Mesenchymal stem cell (in vitro differentiated cells and primary cell): ENCODE measurements around the gene PDZD2.

ENCODE experiments used
- DNase-seq: peaks from one replicate; pipeline ENCODE4 v3.0.0-alpha.2; 2013
- H2AFZ ChIP-seq: one replicate; pipeline ENCODE4 v1.6.1; 2013; ENCODE audit warnings: low read depth, mild to moderate bottlenecking, control low read depth, inconsistent platforms, low read length, moderate library complexity
- H2AK5ac ChIP-seq: 2 replicates; pipeline ENCODE4 v1.6.1; 2013; ENCODE audit warnings: low read length, moderate library complexity, mild to moderate bottlenecking, inconsistent platforms; ENCODE audit not compliant: severe bottlenecking
- H2BK120ac ChIP-seq: one replicate; pipeline ENCODE4 v1.6.1; 2013; ENCODE audit warnings: low read depth, mild to moderate bottlenecking, inconsistent platforms, low read length, moderate library complexity
- H2BK12ac ChIP-seq, 2 experiments: one replicate each; pipeline ENCODE4 v1.6.1; 2013; ENCODE audit warnings: inconsistent platforms in 2 of 2, low read length in 2 of 2, mild to moderate bottlenecking in 2 of 2, moderate library complexity in 2 of 2, control low read depth in 1 of 2
- H2BK15ac ChIP-seq: one replicate; pipeline ENCODE4 v1.6.1; 2013; ENCODE audit warnings: mild to moderate bottlenecking, low read depth, inconsistent platforms; ENCODE audit not compliant: poor library complexity, severe bottlenecking
- H2BK5ac ChIP-seq: 2 replicates; pipeline ENCODE4 v1.6.1; 2013; ENCODE audit warnings: low read depth, mild to moderate bottlenecking, low read length, control low read depth, inconsistent platforms; ENCODE audit not compliant: poor library complexity, severe bottlenecking
- H3K14ac ChIP-seq, 2 experiments: one replicate each; pipeline ENCODE4 v1.6.1; 2013; ENCODE audit warnings: inconsistent platforms in 2 of 2, low read length in 2 of 2, control low read depth in 1 of 2, mild to moderate bottlenecking in 1 of 2, moderate library complexity in 1 of 2
- H3K18ac ChIP-seq, 2 experiments: one replicate each; pipeline ENCODE4 v1.6.1; 2013; ENCODE audit warnings: inconsistent platforms in 2 of 2, low read length in 2 of 2, control low read depth in 1 of 2, low read depth in 1 of 2, mild to moderate bottlenecking in 1 of 2
- H3K23ac ChIP-seq, 2 experiments: one replicate each; pipeline ENCODE4 v1.6.1; 2013; ENCODE audit warnings: inconsistent platforms in 2 of 2, low read length in 2 of 2, mild to moderate bottlenecking in 2 of 2, moderate library complexity in 2 of 2, control low read depth in 1 of 2
- H3K27ac ChIP-seq: 2 replicates; pipeline ENCODE4 v1.5.1; 2013; ENCODE audit warnings: mild to moderate bottlenecking, moderate library complexity, low read length, control low read depth, inconsistent platforms; ENCODE audit not compliant: poor library complexity, severe bottlenecking
- H3K27me3 ChIP-seq, 2 experiments: 2 replicates each; pipeline versions ENCODE4 v1.6.1 to v1.7.0; 2013; ENCODE audit warnings: low read length in 2 of 2, mild to moderate bottlenecking in 2 of 2, moderate library complexity in 2 of 2, control low read depth in 1 of 2, inconsistent platforms in 1 of 2; ENCODE audit not compliant: control insufficient read depth in 1 of 2, insufficient read depth in 1 of 2
- H3K36me3 ChIP-seq, 2 experiments: 2 replicates each; pipeline versions ENCODE4 v1.6.1 to v1.7.0; 2013; ENCODE audit warnings: low read length in 2 of 2, control low read depth in 1 of 2, inconsistent platforms in 1 of 2, low read depth in 1 of 2, mild to moderate bottlenecking in 1 of 2; ENCODE audit not compliant: insufficient read depth in 2 of 2, control insufficient read depth in 1 of 2
- H3K4ac ChIP-seq, 2 experiments: one replicate each; pipeline ENCODE4 v1.6.1; 2013; ENCODE audit warnings: inconsistent platforms in 2 of 2, low read length in 2 of 2, mild to moderate bottlenecking in 2 of 2, moderate library complexity in 2 of 2, control low read depth in 1 of 2, low read depth in 1 of 2
- H3K4me1 ChIP-seq: 2 replicates; pipeline ENCODE4 v1.6.1; 2013; ENCODE audit warnings: low read depth, low read length, control low read depth; ENCODE audit not compliant: control insufficient read depth, insufficient read depth
- H3K4me2 ChIP-seq: 2 replicates; pipeline ENCODE4 v1.6.1; 2013; ENCODE audit warnings: low read length, mild to moderate bottlenecking, inconsistent platforms; ENCODE audit not compliant: poor library complexity, severe bottlenecking
- H3K4me3 ChIP-seq, 2 experiments: 2 replicates each; pipeline versions ENCODE4 v1.5.1 to v1.7.0; 2013; ENCODE audit warnings: low read length in 2 of 2, mild to moderate bottlenecking in 2 of 2, control low read depth in 1 of 2, low read depth in 1 of 2; ENCODE audit not compliant: insufficient read depth in 1 of 2
- H3K79me1 ChIP-seq: replicated peaks from 2 replicates; pipeline ENCODE4 v1.6.1; 2013; ENCODE audit warnings: mild to moderate bottlenecking, control low read depth, low read length, inconsistent platforms; ENCODE audit not compliant: poor library complexity, severe bottlenecking
- H3K9ac ChIP-seq: 2 replicates; pipeline ENCODE4 v1.7.0; 2013; ENCODE audit warnings: mild to moderate bottlenecking, low read length, moderate library complexity
- H3K9me3 ChIP-seq: 2 replicates; pipeline ENCODE4 v1.7.0; 2013; ENCODE audit warnings: mild to moderate bottlenecking, low read length; ENCODE audit not compliant: control insufficient read depth
- H4K8ac ChIP-seq: one replicate; pipeline ENCODE4 v1.6.1; 2013; ENCODE audit warnings: inconsistent platforms, mild to moderate bottlenecking, low read length, moderate library complexity
- H4K91ac ChIP-seq: one replicate; pipeline ENCODE4 v1.6.1; 2013; ENCODE audit warnings: mild to moderate bottlenecking, low read length, inconsistent platforms
- WGBS: methylation state at CpG from one replicate; pipeline ENCODE4 v1.1.7; 2013; ENCODE audit warnings: mixed read lengths; 5-methylcytosine and 5-hydroxymethylcytosine counted together

Gene PDZD2

DNA sequence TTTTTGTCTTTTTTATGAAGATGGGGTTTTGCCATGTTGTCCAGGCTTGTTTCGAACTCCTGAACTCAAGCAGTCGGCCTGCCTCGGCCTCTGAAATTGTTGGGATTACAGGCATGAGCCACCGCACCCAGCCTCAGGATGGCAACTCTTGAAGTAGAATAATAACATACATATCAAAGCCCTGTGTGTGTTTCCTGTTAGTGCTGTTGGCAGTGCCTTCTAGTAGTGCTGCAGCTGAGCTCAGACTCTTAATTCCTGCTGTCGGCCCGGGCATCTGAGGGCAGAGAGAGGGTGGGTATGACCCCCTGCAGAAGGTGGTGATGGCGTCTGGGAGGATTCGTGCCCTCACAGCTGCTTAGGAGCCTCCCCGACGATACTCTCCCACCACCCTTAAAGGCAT is 227.2 kb downstream of the PDZD2 start:
- no peak overlapping the region for H4K91ac ChIP-seq
- H2BK120ac ChIP-seq = no peak overlapping the region
- no peaks in the 10 kb centered on the region for H3K9me3 ChIP-seq
- H3K4me1 ChIP-seq = no peaks in the 10 kb centered on the region
- no peaks in the 10 kb centered on the region for H3K36me3 ChIP-seq
- no peak overlapping the region for H2BK12ac ChIP-seq
- H3K27me3 ChIP-seq = peaks cover 13 to 31% of the 10 kb centered on the region in 2 experiments
- H3K9ac ChIP-seq = no peak overlapping the region
- no peak overlapping the region for H2AFZ ChIP-seq
- no peak overlapping the region for H2AK5ac ChIP-seq
- H3K18ac ChIP-seq = no peak overlapping the region
- H2BK5ac ChIP-seq = no peak overlapping the region
- no peak overlapping the region for H3K4me2 ChIP-seq
- H4K8ac ChIP-seq = no peak overlapping the region
- no peak for DNase-seq
- 87% methylated on average over 3 of the region's 10 CpGs for WGBS
- H3K79me1 ChIP-seq = no peaks in the 10 kb centered on the region
- H3K27ac ChIP-seq = no peak overlapping the region
- no peak overlapping the region for H2BK15ac ChIP-seq
- peak overlapping the region in 1 of 2 experiments; percentile 55 for H3K14ac ChIP-seq
- no peak overlapping the region for H3K4ac ChIP-seq
- no peak overlapping the region for H3K23ac ChIP-seq
- no peak overlapping the region for H3K4me3 ChIP-seq

DNA sequence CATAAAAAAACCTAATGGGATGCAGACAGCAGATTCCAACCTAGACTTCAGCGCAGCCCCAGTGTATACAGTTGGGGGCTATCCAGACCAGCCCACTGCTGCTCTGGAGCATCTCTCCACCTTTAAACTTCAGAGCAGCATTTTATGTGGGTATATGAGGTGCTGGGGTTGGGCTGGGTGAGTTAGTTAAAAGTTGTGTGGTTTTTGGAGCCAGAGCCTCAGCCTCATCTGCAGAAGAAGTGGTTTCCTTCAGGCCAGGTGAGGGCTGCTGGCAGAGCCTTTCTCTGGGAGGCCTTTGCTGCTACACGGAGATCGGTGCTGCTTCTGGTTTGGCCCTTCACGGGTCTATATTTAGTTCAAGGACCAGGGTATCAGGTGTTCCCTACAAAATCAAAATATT is 228.3 kb downstream of the PDZD2 start:
- peaks cover 13 to 26% of the 10 kb centered on the region in 2 experiments for H3K27me3 ChIP-seq
- WGBS = 98% methylated on average over 4 of the region's 4 CpGs
- no peak overlapping the region for H4K8ac ChIP-seq
- H3K9me3 ChIP-seq = no peaks in the 10 kb centered on the region
- no peak overlapping the region for H3K4me3 ChIP-seq
- no peak overlapping the region for H3K4ac ChIP-seq
- no peak overlapping the region for H3K18ac ChIP-seq
- no peak for DNase-seq
- H2BK5ac ChIP-seq = no peak overlapping the region
- H3K27ac ChIP-seq = no peak overlapping the region
- H2AK5ac ChIP-seq = no peak overlapping the region
- no peak overlapping the region for H3K23ac ChIP-seq
- H3K14ac ChIP-seq = no peak overlapping the region
- no peaks in the 10 kb centered on the region for H3K36me3 ChIP-seq
- no peaks in the 10 kb centered on the region for H3K79me1 ChIP-seq
- no peak overlapping the region for H2BK120ac ChIP-seq
- no peak overlapping the region for H3K4me2 ChIP-seq
- H2AFZ ChIP-seq = no peak overlapping the region
- no peaks in the 10 kb centered on the region for H3K4me1 ChIP-seq
- no peak overlapping the region for H4K91ac ChIP-seq
- no peak overlapping the region for H2BK15ac ChIP-seq
- H2BK12ac ChIP-seq = no peak overlapping the region
- no peak overlapping the region for H3K9ac ChIP-seq

DNA sequence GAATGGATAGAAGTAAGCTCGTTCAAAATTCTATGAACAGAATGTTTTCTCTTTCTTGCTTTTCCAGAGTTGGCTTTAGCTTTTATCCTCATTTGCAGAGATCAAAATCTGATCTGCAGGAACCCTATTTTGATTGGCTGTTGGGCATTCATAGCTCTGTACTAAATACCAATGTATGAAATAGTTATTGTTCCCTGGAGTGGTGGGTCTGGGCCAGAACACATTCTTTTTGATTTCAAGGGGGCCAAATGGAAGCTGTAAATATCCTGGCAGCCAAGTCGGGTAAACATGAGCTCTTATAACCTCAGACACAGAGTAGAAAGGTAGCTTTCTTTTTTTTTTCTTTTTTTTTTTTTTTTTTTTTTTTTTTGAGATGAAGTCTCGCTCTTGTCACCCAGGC is 241.5 kb downstream of the PDZD2 start:
- Histone ChIP-seq H3K4me3 (no peak overlapping the region), H3K79me1 (no peaks in the 10 kb centered on the region), H3K4me1 (peaks cover 3% of the 10 kb centered on the region), H3K14ac (no peak overlapping the region), H2AFZ (no peak overlapping the region), H3K23ac (no peak overlapping the region), H3K27ac (no peak overlapping the region), H3K18ac (no peak overlapping the region), H3K4ac (no peak overlapping the region), H4K91ac (no peak overlapping the region), H2BK5ac (no peak overlapping the region), H3K36me3 (no peaks in the 10 kb centered on the region), H2BK15ac (no peak overlapping the region), H2BK12ac (no peak overlapping the region), H3K9ac (no peak overlapping the region), H3K4me2 (no peak overlapping the region), H2BK120ac (no peak overlapping the region), H2AK5ac (no peak overlapping the region), H3K27me3 (peaks cover 0 to 12% of the 10 kb centered on the region in 2 experiments), H4K8ac (no peak overlapping the region), H3K9me3 (no peaks in the 10 kb centered on the region)
- 95% methylated on average over 2 of the region's 3 CpGs for WGBS
- no peak for DNase-seq

DNA sequence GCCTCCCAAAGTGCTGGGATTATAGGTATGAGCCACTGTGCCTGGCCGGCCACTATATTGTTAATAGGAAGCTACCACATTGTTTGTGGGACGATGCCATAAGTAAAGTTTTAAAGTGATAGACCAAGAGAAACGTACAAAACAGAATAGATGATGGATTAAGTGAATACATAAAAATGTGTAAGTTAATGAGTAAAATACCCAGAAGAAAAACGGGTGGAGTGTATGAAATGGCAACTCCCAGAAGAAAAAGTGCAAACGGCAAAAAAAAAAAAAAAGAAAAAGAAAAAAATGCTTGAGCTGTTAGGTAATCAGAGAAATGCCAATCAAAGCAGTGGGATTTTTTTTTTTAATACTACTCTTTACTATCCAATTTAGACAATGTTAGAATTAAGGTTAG is 246.0 kb downstream of the PDZD2 start:
- 73% methylated on average over 5 of the region's 5 CpGs for WGBS
- Histone ChIP-seq H2BK15ac (no peak overlapping the region), H3K27ac (no peak overlapping the region)

More for the DNA sequence above, 246.0 kb downstream of the PDZD2 start:
- H2BK120ac ChIP-seq = no peak overlapping the region
- H2BK5ac ChIP-seq = no peak overlapping the region
- H3K36me3 ChIP-seq = no peaks in the 10 kb centered on the region
- H4K91ac ChIP-seq = no peak overlapping the region
- no peak overlapping the region for H3K14ac ChIP-seq
- H3K79me1 ChIP-seq = no peaks in the 10 kb centered on the region
- no peak overlapping the region for H3K4ac ChIP-seq
- no peak for DNase-seq
- H3K4me3 ChIP-seq = no peak overlapping the region
- H3K18ac ChIP-seq = no peak overlapping the region
- no peak overlapping the region for H4K8ac ChIP-seq
- H3K27me3 ChIP-seq = peaks cover 0 to 42% of the 10 kb centered on the region in 2 experiments
- H2AFZ ChIP-seq = no peak overlapping the region
- no peaks in the 10 kb centered on the region for H3K9me3 ChIP-seq
- no peak overlapping the region for H3K23ac ChIP-seq
- no peak overlapping the region for H3K4me2 ChIP-seq
- no peak overlapping the region for H2AK5ac ChIP-seq
- H2BK12ac ChIP-seq = no peak overlapping the region
- H3K4me1 ChIP-seq = peaks cover 8% of the 10 kb centered on the region
- no peak overlapping the region for H3K9ac ChIP-seq
